Hematopoietic multipotent progenitor cell treated with erythropoietin and hydrocortisone succinate and interleukin-3 and kit ligand, for 17 days (in vitro differentiated cells): ENCODE data around the gene KCNC2.

Source experiments
- DNase-seq: peaks from one replicate; pipeline ENCODE4 v3.0.0-alpha.2; 2015; ENCODE audit warnings: low spot score

Gene KCNC2

DNA sequence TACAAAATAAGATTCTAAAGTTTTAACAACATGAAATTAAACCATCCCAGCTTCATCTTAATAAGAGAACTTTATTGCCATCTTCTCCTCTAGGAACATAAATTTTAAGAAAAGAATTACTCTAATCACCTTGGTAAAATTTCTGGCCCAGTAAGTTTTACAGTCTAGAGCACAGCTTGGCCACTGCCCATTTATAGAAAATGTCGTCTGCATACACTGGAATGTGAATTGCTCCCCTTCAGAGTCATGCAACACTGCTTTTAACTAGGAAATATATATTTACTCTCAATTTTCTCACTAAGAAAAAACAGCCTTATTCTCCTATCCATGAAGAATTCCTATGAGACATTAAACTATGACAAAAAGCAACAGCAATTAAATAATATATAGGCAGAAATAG, 48.2 kb downstream of the KCNC2 start:
- DNase-seq: no peak

DNA sequence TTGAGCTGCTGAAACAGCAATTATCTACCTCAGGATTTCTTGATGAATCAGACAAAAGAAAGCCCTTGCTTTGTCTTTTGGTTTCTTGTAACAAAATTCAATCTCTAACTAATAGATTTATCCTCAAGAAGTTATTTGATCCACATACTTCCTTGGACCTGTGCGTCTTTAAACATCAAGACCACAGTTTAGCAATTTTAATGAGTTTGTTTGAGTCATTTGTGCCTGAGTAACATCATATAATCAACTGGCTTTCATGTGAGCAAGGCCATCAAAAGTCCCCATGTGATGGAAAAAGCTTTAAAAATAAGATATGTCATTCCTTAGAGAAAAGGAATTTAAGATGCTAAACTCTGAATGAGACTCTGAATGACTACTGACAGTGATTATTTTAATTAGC, 52.3 kb downstream of the KCNC2 start:
- no peak for DNase-seq

DNA sequence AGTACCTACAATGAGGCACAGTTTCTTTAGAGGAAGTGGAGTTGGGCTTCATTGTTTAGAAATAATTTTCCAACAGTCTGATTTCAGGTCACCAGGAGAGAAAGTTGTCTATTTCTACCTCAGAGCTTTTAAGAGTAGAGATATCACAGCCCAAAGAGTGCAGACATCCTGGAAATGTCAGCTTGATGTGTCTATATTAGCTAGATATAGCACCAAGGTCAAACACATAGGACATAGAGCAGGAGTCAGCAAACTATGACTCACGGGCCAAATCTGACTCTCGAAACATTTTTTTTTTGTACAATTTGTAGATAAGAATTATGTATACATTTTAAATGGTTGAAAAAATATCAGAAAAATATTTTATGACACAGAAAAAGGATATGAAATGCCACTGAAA, 53.7 kb downstream of the KCNC2 start:
- DNase-seq: no peak

DNA sequence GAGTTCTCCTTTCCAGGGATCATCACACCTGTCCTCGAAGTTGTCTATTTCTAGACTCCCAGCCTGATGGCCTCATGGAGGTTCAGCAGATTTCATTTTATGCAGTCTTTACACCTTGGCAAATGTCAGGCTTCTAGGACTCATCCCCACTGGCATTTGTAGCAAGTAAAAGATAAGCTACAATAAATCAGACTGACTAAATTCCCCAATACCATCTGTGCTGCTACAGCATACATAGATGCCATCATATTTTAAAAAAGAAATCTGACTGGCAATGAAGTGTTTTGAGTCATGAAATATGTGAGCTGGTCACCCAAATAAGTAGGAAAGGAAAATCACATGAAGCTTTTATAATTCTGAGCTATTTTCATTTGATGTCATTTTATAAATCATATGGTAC, 55.3 kb downstream of the KCNC2 start:
- DNase-seq: no peak

DNA sequence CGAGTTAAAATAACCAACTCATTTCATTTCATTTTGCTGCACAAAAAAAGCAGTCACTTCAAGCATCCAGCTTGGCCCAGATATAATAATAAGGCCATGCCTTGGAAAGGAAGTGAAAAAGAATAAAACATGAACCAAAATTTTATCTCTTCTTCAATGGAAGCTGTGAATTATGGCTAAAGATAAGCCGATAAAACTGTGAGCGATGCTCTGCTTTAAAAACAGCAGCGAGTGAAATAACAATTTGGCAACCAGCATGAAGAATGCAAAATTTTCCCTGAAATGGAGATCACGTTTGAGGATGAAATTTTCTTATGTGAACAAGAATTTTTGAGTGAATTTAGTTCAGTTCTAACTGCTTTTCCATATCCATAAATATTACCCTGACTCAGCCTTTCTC, 70.4 kb downstream of the KCNC2 start:
- DNase-seq: no peak

DNA sequence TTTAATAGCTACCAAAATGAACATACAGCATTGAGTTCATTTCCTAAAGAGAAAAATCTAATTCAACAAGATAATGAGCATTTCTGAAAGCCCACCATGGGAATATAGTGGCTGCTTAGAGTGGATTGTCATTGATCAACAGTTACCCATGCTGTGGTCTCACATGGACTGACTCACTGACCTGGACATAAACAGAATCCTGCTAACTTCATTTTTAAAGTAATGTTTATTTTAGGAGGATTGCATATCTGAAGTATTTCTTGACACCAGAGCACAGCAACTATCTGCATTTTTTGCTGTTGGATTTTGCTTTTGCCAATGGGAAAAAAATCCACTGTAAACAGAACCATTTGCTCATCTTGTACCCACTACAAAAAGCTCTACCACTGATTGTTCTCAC, 71.7 kb downstream of the KCNC2 start:
- DNase-seq: no peak

DNA sequence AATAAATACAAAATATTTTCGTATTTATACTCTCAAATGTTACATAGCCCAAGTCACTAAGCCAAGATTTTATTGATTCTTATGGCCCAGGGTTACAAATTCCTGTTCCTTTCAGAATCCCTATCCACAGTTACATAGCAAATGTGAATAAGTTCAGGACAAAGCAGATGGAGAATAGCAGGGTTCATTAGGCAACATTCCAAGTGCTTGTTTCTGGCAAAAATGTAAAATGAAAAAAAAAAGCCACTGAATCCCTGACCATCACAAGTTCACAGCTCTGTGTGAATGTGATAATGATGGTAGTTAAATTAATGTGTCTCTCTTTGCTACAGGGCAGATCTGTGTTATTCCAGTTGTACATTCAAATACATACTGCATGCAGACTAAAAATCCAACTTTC, 74.6 kb downstream of the KCNC2 start:
- no peak for DNase-seq

DNA sequence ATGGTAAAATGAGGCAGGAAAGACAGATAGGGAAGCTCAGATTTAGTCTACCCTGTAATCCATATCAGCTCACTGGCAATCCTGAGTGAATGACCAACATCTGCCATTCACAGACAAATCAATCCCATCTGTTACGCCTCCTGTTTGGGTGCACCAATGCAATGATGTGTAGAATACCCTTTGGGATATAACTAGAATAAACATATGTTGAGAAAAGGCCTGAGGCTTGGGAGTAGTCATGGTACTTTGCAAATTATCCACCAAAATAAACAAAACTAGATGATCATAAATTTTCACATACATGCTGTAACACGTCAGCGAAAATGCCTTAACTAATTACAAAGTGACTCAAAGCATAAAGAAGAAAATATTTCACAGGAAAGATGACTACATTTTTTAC, 78.8 kb downstream of the KCNC2 start:
- DNase-seq: no peak

DNA sequence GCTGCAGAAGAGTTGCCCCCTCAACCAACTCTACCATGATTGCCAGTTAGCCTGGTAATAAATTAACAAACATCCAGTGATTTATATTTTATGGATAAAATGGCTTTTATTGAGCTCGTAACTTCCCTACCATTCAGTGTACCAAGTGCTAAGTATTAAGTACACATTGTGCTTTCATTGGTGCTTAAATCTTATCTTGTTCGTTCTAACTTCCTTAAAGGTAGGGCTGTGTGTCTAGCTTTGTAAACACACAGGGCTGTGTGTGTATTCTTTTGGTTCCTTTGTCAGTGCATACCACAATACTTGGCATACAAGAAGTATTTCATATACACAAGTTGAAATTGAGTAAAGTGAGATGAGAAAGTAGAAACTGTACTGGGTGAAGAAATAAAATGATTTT, 80.4 kb downstream of the KCNC2 start:
- DNase-seq: no peak

DNA sequence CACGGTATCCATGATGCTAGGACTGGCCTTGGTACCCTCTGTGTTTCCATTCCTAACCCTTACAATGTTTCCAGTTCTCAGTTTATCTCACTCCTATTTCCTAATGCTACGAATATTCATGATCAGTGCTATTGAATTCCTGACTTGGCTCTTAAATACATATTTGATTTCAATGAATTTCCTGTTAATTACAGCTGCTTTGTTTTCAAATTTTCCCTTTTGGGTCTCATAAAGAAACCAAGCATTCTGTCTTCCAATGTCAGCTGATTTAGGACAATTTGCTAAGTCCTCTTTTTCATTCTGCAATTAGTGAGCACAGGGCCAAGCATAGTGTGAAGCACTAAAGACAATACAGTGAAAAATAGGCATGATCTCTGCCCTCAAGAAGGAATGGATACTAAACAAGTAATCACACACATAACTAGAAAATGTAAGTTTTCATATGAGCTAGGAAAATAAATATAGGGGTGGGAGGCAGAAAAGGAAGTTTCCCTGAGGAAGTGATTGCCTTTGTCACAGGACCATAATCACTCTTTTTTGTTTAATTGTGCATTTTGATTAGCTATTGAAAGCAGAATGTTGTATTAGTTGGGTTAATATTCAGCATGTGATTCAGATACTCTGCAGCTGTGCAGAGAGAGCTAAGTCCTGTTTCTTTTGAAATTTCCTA, 88.5 kb downstream of the KCNC2 start:
- DNase-seq: no peak

DNA sequence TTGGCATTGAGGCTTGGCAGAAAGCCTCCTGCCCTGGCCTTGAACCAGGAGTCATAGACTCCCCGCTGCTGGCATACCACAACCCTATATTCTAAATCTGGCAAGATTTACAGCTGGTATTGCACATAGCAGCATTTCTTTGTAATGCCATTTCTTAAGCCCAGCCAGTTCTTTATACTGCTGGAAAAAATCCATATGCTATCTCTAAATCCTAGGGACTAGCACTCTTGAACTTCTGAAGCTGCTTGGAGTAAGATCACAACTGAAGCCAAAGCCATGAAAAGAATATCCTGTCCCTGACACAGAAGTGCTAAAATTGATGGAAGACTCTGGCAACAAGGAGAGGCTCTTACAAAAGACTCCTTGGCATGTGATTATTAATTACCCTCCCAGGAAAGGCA, 89.3 kb downstream of the KCNC2 start:
- DNase-seq: no peak

DNA sequence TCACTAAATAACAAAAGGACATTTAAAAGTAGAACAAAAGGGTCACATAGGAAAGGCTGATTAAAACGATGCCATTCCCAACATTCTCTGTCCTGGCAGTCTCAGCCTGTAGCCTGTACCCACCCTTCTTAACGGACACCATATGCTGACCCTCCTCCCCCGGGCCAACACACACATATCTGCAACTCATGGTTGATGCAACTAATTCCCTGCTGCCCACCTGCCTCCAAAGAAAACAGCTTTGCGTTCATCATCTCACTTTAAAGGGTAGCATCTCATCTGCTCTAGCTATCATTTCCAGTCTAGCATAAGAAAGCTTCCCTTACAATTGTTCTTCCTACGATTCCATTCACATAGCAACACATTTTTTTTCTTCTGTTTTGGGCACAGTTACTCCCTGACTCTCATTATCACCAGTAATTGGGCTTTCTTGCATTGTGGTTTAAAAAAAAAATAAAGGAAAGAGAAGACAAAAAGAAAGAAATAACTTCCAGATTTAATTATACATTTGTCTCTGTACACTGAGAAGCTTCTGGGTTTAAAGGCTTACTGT, 92.9 kb downstream of the KCNC2 start:
- DNase-seq: no peak

DNA sequence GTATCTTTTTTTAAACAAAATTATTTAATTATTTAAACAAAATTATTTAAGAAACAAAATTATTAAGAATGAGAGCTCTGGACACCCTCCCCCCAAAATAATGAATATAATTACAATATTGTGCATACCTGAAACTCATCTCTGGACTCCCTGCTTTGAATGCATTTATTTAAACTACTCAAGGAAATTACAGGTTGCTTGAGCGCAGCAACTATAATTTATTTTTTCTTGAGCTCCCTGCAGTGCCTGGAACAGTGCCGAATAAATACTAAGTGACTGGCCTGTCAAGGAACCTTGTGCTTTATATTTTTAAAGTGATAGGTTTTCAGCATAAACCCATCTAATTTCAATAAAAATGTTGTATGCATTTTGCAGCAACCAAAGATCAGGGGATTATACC, 93.9 kb downstream of the KCNC2 start:
- no peak for DNase-seq

DNA sequence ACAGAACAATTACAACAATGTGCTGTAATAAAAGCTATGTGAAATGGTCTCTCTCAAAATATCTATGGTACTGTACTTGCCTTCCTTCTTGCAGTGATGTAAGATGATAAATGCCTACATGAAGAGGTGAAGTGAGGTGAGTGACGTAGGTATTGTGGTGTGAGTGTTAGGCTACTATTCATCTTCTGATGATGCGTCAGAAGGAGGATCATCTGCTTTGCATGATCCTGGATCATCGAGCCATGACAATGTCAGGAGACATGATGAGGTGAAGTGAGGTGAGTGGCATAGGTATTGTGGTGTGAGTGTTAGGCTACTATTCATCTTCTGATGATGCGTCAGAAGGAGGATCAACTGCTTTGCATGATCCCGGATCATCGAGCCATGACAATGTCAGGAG, 105.8 kb downstream of the KCNC2 start:
- no peak for DNase-seq

DNA sequence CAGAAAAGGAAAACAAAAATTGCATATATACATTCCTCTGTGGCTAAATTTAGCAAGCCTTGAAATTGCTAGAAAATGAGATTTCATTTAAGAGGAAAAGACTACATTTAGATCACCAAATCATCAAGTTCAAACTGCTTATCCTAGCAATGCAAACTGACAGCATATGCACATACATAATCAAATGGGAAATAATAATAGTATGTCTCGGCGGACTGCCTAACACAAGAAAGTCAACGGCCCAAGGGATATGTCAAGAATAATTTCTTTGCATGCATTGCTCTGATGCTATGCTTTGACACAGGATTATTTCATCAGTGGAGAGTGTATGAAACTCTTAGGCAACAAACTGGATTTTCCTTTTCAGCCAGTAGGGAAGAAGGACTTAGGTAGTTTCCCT, 107.9 kb downstream of the KCNC2 start:
- no peak for DNase-seq

DNA sequence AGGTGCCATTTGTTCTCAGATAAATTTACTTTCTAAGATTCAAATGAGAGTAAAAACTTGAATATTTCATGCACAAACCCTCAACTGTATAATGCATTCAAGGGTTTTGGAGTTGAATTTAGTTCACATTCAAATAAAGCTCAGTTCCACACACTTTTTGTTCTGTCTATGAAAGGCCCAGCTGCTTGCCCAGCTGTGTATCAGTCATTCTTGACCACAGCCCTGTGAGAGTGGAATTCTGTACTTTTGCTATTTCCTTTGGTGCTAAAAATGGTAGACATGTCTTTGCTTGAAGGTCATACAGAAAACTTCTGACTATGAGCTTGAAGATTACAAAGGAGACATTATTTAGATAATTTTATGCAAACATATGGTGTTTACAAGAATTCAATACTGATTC, 110.4 kb downstream of the KCNC2 start:
- DNase-seq: no peak

DNA sequence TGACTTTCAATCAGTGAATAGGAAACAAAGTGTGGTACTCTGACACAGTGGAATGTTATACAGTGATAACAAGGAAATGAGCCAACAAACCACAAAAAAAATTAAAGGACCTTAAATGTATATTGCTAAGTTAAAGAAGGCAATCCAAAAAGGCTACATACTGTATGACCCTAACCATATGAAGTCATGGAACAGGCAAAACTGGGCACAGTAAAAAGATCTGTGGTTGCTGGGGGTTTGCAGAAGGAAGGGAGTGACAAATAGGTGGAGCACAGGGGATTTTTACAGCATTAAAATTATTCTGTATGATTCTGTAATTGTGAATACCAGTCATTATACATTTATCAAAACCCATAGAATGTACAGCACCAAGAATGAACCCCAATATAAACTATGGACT, 112.6 kb downstream of the KCNC2 start:
- no peak for DNase-seq

DNA sequence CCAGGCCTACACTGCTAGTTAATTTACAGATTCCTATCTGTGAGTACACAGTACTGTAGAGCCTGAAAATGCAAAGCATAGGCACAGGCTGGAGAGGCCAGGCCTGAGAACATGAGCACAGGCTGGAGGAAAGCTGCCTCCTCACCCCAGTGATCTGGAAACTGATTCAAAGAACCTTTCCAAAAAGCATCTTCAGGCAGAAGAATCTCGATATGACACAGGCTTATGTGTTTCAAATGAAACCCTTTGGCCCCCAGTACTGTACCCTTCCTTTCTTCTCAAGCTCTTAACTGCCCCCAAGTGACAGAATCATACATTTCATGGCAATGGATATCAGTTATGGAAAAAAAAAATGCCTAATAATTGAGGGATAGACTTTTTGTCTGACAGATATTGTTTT, 122.0 kb downstream of the KCNC2 start:
- no peak for DNase-seq

DNA sequence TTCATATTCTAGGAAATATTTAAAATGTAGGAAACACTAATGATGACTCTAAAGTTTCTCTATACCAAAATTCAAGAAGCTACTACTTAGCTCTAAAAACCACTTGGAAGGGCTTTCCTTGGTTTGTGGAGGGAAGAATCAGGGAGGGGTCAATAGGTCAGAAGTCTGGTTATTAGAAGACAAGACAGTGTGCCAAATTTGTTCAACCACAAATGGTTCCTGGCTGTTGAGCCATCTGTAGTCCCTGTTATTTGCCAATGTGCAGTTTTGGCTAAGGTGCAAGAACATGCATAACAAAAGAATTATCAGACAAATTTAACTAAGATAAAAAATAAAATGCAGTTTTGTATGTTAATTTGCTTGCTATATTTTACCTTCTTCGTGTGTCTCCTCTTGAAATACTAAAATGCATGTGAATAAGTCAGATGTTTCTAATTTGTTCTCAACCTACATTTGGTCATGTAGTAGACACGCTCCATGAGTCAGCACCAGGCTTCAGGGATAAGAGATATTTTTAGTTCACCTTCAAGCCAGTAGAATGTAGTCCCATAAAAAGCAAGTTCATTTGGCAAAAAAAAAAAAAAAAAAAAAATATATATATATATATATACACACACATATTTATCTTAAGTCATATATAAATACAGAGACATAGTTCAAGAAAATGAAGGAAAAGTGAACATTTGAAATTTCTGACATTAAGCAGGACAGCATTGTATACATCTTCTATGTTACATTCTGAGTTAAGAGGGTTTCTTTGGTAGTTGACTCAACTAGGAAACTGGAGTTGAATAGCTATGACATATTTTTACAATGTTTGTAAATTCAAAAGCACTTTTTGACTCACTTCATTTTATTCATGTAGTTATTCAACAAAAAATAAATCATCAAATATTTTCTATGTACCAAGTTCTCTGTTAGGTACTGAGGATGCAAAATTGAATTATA, 123.3 kb downstream of the KCNC2 start:
- no peak for DNase-seq

DNA sequence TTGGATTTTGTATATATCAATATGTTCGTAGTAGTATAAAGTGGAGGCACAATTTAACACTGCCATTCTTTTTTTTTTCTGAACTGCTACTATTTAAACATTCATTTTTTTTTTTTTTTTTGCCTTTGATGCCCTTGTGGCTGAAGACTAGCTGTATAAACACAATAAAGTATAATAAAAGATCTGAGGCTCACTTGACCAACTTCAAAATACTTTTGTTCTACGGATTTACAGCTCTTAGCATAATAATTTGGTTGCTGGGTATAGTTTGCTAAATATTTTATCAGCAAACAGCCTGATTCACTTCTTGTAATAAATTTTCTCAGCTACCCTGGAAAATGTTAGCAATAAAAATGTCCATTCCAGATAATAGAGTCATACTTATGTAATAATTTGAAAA, 128.3 kb downstream of the KCNC2 start:
- DNase-seq: no peak

DNA sequence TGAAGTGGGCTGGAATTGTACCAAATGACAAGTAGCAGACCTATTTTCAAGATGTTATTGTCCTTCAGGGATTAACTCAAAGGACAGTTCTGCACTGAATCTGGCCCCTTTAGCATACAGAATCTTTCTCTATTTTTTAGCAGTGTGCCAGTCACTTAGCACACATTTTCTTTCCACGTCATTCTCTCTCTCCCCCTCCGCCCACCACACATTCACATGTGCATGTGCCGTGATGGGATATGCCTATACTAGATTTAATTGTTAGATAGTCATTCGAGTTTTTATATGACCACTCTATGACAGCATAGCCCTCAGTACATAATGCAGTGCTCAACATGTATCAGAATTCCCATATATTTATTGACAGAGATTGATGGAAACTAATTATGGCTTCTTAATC, 129.1 kb downstream of the KCNC2 start:
- no peak for DNase-seq

DNA sequence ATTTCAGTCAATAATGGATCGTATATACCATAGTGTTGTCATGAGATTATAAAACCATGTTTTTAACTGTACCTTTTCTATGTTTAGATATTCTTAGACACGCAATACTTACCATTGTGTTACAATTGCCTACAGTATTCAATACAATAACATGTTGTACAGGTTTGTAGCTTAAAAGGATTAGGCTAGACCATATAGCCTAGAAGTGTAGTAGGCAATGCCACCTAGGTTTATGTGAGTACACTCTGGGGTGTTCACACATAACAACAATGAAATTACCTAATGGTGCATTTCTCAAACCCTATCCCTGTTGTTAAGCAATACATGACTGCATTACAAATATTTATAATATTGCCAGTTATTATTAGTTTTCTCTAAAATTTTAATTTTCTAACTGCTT, 144.2 kb downstream of the KCNC2 start:
- DNase-seq: no peak

DNA sequence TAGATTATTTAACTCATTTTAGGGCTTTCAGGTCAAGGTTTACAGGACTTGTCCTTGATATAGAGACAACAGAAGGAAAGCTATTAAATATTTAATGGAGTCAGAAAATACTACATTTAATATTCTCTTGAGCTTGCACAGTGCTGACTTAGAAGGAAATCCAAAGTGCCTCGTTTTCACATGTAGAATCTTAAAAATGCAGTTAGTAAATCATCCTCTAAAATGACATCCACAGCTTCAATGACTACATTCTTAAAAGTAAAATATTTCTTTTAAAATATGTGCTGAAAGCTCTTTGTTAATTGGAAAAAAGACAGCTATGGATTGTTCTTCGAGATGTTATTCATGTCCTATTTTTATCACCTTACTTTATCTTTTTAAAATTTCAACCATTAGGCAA, 146.9 kb downstream of the KCNC2 start:
- no peak for DNase-seq
